Colon (tissue), 2 donors: ENCODE measurements around the gene TAF1B.
"Not testable (repeated sequence)": the region's sequence is repeated elsewhere in the genome, so short reads cannot be mapped to it uniquely, and the experiment has no call there.

ENCODE experiments used
- FAIRE-seq: peaks from 2 replicates; lab custom pipeline; 2012; peaks lifted over from hg19 to GRCh38; lab: Jason Lieb, UNC
- donor health status: control.
- donor health status: control.

Gene TAF1B

DNA sequence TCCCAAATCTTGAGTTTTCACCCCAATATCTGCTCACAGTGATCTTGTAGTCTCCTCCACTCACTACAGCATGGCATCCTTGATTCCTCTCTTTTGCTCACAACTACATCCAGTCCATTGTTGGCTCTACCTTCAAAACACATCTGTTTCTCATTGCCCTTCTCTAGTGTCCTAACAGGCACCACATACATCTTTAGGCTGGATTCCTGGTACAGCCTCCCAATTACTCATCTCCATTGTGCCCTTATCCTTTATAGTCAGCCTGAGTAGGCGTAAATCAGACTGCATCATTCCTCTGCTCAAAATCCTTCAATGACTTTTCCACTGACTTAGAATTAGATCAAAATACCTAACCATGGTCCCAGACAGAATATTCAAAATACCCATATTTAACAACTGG lies 10.7 kb upstream of the TAF1B start:
- no peak for FAIRE-seq

DNA sequence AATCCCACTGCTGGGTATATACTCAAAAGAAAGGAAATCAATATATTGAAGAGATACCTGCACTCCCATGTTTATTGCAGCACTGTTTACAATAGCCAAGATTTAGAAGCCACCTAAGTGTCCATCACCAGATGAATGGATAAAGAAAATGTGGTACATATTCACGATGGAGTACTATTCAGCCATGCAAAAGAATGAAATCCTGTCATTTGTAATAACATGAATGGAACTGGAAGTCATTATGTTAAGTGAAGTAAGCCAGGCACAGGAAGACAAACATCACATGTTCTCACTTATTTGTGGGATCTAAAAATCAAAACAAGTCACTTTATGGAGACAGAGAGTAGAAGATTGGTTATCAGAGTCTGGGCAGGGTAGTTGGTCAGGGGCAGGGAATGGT lies 8.2 kb upstream of the TAF1B start:
- FAIRE-seq, result not testable (repeated sequence)

DNA sequence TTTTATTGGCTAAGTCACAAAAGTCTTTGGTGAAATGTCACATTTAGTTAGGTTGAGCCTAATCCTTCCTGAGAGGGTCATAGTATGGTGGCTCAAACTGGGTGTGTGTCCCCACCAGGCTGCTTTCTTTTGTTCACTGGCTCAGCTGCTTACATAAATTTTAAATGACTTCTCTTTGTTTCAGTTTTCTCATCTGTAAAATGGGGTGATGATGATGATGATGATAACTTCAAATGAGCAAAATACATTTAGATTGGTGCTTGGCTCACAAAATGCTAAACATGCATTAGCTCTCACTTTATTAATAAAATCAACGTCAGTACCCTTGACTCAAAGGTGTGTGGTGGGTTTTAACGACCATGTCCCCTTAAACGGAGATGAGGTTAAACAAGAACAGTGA lies 7.2 kb upstream of the TAF1B start:
- no peak for FAIRE-seq

DNA sequence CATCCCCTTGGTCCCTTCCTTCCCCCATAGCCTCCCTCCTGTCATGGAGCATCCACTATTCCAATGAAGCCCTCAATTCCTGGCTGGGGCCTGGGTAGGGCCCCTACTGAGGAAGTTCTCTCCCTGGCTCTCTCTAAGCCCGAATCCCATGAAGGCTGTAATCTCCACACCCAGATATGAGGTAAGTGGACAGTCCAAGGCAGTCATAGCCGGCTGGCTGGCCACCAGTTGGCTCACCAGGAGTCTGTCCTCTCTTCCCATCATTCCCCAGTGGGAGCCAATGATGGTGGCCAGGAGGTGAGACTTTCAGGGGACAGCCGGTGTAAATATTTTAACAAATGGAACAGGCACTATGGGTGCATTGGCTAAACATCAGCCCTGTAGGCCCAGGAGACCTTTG lies 6.8 kb upstream of the TAF1B start:
- FAIRE-seq, result no peak

DNA sequence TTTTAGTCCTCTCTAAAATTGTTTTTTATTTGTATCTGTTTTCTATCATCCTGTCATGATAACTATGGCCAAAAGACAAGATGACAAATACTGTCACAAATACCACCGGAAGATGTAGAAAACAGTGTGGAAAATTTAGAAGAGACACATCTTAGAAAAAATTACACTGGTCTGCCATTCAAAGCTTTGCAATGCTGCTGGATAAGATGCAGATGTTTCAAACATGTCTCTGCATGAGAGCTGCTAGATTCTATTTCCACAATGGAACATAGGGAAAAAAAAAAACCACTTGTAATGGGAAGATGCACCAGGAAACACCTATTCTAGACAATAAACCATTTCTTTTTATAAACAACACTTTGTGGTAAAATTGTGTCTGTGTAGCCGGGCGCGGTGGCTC lies 5.8 kb upstream of the TAF1B start:
- no peak for FAIRE-seq

DNA sequence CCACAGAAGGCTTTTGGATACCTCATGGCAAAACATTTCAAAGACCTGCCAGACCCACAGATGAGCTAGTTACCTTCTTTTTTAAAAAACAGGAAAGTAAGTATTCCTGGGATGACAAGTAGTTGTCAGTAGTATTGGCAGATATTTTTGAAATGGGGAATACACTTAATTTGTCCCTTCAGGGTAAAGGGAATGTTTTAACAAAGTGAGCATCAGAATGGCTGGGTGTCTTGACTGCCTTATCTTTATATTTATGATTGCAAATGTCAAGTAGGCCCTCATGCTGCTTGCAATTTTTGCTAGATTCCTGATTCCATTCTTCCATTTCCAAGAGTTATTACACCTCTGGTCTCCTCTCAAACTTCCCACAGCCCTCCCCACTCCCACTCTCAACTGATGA lies 4.9 kb upstream of the TAF1B start:
- no peak for FAIRE-seq

DNA sequence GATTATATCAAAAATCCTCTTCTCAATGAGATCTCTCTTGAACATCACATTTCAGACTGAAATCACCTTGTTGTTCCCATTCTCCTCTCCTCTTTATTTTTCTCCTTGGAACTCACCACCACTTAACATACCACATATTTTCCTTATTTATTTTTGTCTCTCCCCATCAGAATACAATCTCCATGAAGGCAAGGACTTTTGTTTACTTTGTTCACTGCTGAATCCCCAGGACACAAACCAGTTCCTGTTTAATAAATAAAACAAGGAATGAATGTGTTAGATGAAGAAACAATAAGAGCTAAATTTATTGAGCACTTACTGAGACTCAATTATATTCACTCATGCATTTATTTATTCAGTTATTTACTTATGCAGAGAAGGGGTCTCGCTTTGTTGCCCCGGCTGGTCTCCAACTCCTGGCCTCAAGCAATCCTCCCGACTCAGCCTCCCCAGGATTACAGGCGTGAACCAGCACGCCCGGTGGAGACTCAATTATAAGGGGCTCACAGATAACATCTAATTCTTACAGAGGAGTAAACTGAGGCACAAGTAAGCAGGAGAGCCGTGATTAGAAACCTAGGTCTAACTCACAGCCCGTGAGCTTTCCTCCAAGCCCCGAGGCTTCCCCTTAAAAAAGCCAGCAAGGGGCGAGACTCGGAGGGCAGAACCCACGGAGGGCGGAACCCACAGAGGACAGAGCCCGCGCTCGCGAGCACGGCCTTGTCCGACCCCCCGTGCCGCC lies 616 bp upstream of the TAF1B start:
- no peak for FAIRE-seq

DNA sequence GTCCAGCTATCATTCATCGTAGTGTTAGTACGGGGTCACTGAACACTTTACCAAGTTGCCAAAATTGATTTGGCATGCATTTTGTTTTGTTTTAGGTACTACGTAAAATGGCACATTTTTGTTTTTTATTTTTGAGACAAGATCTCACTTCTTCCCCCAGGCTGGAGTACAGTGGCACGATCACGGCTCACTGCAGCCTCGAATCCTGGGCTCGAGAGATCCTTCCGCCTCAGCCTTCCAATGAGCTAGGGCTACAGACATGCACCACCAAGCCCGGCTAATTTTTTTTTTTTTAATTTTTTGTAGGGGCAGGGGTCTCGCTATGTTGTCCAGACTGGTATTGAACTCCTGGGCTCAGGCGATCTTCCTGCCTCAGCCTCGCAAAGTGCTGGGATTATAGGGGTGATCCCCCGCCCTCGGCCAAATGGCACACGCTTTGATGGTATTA lies 786 bp downstream of the TAF1B start:
- FAIRE-seq, result no peak

DNA sequence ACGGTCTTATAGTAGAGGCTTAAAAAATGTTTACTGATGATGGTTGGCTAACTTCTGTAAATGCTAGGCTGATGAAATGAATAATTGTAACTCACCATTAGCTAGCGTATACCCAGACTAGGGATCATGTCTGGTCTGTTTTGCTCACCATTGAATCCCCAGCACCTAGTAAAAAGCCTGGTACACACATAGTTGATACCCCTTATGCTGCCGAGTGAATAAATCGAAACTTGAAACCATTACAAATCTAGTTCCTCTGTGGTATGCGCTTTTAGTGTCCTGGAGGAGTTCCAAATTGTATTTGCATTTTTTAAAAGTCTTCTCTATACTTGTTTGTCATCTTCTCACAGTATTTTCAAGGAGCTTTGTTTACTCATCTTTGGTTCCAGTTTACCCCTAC lies 1.3 kb downstream of the TAF1B start:
- FAIRE-seq, result no peak

DNA sequence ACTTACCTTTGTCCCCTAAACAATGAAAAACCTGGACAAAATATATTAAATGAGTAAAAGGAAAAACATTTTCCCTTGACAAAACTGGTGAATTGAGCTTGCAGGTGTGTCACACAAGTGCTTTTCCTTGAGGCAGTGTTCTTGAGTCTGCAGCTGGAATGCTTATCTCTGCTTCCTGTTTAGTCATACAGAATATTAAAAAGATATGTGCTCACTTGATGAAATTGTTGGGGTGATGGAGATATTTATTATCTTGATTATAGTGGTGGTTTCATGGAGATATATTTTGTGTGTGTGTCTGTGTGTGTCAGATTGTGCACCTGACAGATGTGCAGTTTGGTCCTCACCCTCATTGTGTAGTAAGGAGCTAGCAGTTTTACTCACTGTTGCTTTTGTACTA lies 3.3 kb downstream of the TAF1B start:
- FAIRE-seq, result no peak

DNA sequence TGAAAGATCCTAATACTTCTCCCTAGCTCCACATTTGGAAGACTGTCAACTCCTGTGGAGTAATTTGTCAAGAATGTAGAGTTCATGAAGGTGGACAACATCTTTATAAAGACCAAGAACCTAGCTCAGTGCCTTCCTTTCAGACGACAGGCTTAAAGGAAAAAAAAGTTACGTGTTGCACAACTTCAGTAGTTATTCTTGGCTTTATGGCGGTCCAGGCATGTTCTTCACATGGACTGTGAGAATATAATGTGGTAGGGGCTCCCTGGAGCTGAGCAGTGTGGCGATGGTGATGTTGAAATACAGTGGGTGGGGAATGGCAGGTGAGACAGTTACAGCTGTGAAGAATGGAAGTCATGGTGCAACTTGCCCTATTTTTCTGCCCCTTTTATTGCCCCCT lies 3.9 kb downstream of the TAF1B start:
- FAIRE-seq, result no peak

DNA sequence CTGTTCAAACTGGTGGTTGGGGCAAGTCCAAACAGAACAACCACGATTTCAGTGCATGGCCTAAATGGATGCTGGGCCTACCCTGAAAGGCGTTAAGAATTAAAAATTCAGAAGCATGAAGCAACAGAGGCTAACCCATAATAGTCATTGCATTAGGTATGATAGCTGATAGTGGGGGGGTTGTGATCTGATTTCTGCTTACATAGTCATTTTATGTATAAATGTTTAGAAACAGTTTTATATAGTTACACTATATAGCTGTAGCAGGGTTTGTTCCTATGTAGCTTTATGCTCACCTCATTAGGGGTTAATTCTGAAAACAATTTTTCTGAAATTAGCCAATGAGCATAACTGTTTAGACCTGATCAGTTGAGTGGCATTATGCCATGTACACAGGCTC lies 9.6 kb downstream of the TAF1B start:
- FAIRE-seq, result no peak

DNA sequence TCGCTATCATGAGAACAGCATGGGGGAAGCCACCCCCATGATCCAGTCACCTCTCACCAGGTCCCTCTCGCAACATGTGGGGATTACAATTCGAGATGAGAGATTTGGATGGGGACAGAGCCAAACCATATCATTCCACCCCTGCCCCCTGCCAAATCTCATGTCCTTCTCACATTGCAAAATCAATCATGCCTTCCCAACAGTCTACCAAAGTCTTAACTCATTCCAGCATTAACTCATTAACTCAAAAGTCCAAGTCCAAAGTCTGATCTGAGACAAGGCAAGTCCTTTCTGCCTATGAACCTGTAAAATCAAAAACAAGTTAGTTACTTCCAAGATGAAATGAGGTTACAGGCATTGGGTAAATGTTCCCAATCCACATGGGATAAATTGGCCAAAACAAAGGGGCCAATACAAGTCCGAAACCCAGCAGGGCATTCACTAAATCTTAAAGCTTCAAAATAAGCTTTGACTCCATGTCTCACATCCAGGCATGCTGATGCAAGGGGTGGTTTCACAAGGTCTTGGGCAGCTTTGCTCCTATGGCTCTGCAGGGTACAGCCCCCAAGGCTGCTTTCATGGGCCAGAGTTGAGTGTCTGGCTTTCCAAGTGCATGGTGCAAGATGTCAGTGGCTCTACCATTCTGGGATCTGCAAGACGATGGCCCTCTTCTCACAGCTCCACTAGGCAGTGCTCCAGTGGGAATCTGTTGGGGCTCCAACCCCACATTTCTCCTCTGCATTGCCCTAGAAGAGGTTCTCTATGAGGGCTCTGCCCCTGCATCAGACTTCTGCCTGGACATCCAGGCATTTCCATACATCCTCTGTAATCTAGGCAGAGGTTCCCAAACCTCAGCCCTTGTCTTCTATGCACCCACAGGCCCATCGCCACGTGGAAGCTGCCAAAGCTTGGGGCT lies 14.8 kb downstream of the TAF1B start:
- no peak for FAIRE-seq

DNA sequence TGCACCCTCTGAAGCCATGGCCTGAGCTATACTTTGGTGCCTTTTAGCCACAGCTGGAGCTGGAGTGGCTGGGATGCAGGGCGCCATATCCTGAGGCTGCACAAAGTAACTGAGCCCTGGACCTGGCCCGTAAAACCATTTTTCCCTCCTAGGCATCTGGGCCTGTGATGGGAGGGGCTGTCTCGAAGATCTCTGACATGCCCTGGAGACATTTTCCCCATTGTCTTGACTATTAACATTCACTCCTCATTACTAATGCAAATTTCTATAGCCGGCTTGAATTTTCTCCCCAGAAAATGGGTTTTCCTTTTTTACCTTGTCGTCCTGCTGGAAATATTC lies 15.4 kb downstream of the TAF1B start:
- FAIRE-seq, result no peak

DNA sequence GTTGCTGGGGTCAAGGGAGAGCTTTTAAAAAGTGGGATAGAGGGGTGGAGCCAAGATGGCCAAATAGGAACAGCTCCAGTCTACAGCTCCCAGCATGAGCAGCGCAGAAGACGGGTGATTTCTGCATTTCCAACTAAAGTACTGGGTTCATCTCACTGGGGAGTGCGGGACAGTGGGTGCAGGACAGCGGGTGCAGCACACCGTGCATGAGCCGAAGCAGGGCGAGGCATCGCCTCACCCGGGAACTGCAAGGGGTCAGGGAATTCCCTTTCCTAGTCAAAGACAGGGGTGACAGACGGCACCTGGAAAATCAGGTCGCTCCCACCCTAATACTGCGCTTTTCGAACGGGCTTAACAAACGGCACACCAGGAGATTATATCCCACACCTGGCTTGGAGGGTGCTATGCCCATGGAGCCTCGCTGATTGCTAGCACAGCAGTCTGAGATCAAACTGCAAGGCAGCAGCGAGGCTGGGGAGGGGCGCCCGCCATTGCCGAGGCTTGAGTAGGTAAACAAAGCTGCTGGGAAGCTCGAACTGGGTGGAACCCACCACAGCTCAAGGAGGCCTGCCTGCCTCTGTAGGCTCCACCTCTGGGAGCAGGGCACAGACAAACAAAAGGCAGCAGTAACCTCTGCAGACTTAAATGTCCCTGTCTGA lies 17.8 kb downstream of the TAF1B start:
- FAIRE-seq, result not testable (repeated sequence)

DNA sequence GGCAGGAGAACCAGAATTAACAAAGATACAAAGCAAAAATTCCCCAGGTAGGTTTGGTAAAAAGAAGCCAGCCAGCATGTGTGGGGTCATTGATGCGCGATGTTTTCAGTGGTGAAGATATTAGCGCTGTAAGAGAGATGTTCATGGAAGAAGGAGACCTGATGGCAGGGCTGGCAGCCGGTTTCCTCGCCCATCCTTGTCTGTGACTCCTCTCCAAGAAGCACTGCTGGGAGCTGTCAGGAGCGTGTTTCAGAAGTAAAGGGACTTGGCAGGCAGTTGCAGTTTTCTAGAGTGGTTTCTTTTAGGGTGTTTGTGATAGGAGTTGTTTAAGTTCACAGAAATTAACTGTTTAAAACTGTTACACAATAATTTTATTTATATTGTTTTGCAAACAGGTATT lies 24.6 kb downstream of the TAF1B start:
- no peak for FAIRE-seq

DNA sequence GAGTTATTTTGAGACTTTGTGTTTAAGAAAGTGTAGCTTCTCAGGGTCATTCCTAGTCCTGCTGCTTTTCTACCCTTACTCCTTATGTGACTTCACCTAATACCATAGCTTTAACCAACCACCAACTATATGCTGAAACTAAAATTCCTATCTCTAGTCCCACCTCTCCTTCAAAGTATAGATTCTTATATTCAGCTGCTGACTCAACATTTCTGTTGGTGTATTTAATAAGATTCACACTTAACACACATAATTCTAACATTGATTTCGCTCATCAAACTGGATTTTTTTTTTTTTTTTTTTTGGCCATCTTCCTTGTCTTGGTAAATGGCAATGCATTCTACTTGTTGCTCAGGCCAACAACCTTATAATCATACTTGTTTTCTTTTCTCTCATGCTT lies 30.1 kb downstream of the TAF1B start:
- FAIRE-seq, result no peak

DNA sequence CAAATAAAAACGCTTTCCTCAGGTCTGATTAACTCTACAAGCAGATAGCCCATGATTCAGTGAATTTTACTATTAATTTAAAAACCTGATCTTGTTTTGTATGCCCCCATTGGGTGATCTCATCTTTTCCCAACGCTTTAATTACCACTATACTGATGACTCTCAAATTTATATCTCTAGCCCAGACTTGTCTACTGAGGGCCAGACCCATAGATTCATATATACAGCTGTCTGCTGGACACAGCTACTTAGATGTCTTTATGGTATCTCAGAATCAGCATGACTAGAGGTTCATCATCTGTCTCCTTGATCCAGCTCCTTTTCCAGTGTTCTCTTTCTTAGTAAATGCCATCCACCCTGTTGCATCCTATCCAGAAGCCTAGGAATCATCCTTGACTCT lies 33.8 kb downstream of the TAF1B start:
- FAIRE-seq, result no peak

DNA sequence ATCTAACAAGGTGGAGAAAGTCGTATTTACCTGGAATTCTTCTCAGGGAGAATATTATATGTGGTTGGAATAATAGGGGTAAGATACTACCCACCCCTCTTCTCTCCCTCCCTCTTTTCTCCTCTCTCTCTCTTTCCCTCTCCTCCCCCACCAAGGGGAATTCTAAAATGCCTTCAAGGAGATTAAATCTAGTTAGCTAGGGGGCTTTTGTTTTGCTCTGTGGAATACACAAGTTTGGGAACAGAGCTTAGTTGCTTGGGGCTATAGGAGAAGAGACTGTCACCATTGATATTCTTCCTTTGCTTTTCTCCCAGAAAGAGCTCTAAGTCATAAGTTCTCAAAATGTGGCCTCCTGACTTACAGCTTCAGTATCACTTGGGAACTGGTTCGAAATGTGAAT lies 34.5 kb downstream of the TAF1B start:
- FAIRE-seq, result no peak

DNA sequence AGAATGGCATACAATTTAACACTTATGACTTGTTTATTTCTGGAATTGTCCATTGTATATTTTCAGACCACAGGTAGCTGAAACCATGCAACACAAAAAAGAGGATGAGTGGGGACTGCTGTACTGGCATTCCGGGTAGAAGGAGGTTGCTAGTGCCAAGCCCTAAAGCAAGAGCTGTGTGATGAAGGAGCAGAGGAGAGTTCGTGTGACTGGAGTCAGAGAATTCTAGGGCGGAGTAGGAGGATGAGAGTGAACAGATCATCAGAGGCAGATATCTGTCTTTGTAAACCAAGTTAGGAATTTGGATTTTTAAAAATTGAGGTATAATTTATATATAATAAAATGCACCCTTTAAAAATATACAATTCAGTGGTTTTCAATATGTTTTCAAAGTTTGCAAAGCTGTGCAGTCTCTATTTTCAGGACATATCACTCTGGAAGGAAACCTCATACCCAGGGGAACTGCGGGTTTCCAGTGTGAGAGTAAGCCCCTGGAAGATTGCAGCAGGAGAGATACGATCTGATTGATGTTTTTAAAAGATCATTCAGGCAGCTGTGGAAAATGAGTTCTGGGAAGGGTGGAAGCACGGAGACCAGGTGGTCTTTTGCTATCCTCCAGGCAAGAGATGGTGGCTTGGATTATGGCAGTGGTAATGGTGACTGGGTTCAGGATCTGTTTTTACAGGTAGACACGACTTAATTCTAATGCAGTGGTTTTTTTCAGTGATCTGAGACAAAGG lies 36.4 kb downstream of the TAF1B start:
- FAIRE-seq, result no peak

DNA sequence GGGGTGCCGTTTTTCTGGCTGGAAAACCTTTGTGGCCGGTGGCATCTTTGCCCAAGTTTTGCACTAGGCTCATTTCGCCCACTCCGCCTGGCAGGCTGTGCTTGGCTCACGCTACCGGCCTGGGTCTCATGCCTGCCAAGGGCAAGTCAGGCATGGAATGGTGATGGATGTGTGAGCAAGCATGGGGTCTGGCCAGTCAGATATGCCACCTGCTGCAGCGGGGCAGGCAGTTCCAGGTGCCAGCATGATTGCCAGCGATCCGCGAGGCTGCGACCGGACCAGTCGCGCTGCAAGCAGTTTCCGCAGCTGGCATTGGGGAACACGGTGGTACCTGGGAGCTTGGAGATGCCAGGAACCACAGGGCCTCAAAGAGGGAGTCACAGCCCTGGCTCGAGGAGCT lies 40.6 kb downstream of the TAF1B start:
- no peak for FAIRE-seq

DNA sequence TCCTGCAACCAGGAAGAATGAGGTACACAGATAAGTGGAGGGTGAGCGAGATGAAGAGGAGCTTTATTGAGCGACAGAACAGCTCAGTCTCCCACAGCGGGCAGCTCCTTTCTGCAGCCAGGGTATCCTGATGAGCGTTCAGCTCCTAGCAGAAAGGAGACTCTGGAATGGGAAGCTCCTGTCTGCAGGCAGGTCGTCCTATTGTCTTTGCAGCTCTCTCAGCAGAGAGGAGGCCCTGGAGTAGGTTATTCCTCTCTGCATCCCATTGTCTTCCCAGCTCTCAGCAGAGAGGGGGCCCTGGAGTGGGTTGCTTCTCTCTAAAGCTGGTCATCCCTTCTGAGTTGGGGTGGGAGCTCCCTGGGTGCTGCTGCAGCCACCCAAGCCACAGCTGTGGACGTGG lies 41.2 kb downstream of the TAF1B start:
- no peak for FAIRE-seq
